ENCODE measurements around the gene GNAI1.

- no peak for TF ChIP-seq JUN (IDR thresholded peaks at IDR 0.05)
- no peak for TF ChIP-seq POLR2A (IDR thresholded peaks at IDR 0.05; ENCODE audit: low read length)
- TF ChIP-seq EP300 (IDR thresholded peaks at IDR 0.05) = no peak
- TF ChIP-seq RAD21 (conservative IDR thresholded peaks at IDR 0.05 in 1 of 2, IDR thresholded peaks at IDR 0.05 in 1 of 2) = no peak
- TF ChIP-seq ATOH8 (CRISPR knock-in tag; IDR thresholded peaks at IDR 0.05; ENCODE audit: low read depth) = no peak
- TF ChIP-seq CTCF (IDR thresholded peaks at IDR 0.05) = no peak
- no peak for TF ChIP-seq NR3C1 (IDR thresholded peaks at IDR 0.05)
- no peak for TF ChIP-seq CBX8 (IDR thresholded peaks at IDR 0.05)
- TF ChIP-seq HOXA7 (CRISPR knock-in tag; IDR thresholded peaks at IDR 0.05) = no peak
Observed at GRCh38 chr7:80186721-80187120, 52.1 kb downstream of the GNAI1 start.

Data from A549 (cell line).